ENCODE data around the gene ETV1. TPM values are rescaled to one million over a fixed set of nuclear protein-coding genes. Genes with fewer than 3 reads are reported as not detected.

Gene ETV1
- total RNA-seq, 1 experiment from 2014 or later, result 23.3 TPM

DNA sequence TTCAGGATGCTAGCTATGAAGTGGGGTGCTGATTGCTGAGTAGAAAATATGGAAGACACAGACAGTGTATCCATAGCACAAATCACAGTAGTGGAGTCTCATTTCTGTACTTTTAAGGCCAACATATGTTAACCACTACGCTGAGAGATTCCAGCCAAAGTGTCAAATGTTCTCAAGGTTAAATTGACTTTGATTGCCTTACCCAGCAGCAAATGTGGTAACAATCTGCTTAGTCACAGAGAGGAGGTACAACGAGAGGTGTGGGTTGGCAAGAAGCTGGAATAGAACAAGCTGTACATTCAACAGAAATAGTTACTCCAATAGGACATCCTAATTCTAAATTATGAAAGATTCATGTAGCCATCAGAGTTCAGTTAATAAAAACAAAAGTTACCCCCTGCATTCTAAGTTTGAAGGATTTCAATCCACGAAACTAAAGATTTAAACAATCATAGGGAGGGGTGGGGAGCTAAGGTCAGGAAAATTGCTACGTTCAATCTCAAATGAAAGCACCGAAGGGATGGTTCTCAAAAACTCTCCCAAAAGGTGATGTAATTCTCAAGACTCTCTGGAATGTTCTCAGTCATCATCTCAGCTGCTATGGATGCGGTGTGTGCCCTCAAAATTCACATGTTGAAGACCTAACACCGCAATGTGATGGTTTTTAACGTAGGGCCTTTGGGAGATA, 137.0 kb downstream of the ETV1 start:
- RAD21 ChIA-PET (ENCODE audit: low non-redundant PET in 1 of 2, low total read pairs in 2 of 2, uncharacterized antibody in 2 of 2, unreplicated experiment in 2 of 2), result no interaction called here
- intact Hi-C loops (cut with micrococcal nuclease), result no loop called here
- CTCF ChIA-PET, result no interaction called here
- TF ChIP-seq, protein P1, sequence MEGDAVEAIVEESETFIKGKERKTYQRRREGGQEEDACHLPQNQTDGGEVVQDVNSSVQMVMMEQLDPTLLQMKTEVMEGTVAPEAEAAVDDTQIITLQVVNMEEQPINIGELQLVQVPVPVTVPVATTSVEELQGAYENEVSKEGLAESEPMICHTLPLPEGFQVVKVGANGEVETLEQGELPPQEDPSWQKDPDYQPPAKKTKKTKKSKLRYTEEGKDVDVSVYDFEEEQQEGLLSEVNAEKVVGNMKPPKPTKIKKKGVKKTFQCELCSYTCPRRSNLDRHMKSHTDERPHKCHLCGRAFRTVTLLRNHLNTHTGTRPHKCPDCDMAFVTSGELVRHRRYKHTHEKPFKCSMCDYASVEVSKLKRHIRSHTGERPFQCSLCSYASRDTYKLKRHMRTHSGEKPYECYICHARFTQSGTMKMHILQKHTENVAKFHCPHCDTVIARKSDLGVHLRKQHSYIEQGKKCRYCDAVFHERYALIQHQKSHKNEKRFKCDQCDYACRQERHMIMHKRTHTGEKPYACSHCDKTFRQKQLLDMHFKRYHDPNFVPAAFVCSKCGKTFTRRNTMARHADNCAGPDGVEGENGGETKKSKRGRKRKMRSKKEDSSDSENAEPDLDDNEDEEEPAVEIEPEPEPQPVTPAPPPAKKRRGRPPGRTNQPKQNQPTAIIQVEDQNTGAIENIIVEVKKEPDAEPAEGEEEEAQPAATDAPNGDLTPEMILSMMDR (IDR thresholded peaks at IDR 0.05 in 2 of 3, conservative IDR thresholded peaks at IDR 0.05 in 1 of 3; ENCODE audit: borderline replicate concordance in 1 of 3, insufficient read depth in 1 of 3, low read depth in 2 of 3, low read length in 2 of 3), result no peak
- TF ChIP-seq, protein P2, sequence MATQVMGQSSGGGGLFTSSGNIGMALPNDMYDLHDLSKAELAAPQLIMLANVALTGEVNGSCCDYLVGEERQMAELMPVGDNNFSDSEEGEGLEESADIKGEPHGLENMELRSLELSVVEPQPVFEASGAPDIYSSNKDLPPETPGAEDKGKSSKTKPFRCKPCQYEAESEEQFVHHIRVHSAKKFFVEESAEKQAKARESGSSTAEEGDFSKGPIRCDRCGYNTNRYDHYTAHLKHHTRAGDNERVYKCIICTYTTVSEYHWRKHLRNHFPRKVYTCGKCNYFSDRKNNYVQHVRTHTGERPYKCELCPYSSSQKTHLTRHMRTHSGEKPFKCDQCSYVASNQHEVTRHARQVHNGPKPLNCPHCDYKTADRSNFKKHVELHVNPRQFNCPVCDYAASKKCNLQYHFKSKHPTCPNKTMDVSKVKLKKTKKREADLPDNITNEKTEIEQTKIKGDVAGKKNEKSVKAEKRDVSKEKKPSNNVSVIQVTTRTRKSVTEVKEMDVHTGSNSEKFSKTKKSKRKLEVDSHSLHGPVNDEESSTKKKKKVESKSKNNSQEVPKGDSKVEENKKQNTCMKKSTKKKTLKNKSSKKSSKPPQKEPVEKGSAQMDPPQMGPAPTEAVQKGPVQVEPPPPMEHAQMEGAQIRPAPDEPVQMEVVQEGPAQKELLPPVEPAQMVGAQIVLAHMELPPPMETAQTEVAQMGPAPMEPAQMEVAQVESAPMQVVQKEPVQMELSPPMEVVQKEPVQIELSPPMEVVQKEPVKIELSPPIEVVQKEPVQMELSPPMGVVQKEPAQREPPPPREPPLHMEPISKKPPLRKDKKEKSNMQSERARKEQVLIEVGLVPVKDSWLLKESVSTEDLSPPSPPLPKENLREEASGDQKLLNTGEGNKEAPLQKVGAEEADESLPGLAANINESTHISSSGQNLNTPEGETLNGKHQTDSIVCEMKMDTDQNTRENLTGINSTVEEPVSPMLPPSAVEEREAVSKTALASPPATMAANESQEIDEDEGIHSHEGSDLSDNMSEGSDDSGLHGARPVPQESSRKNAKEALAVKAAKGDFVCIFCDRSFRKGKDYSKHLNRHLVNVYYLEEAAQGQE (IDR thresholded peaks at IDR 0.05; ENCODE audit: low read depth), result no peak
- TF ChIP-seq ZFX (IDR thresholded peaks at IDR 0.05) (no peak), POLR2A (IDR thresholded peaks at IDR 0.05; ENCODE audit: borderline replicate concordance, extremely low read depth, insufficient read depth, insufficient read length) (no peak), SIN3A (IDR thresholded peaks at IDR 0.05; ENCODE audit: low read depth) (no peak), ELF1 (IDR thresholded peaks at IDR 0.05; ENCODE audit: borderline replicate concordance, low read depth) (no peak), EZH2 (IDR thresholded peaks at IDR 0.05) (no peak), EGR1 (IDR thresholded peaks at IDR 0.05; ENCODE audit: low read depth) (no peak), SRF (IDR thresholded peaks at IDR 0.05; ENCODE audit: low read depth) (no peak), TCF7L2 (IDR thresholded peaks at IDR 0.05; ENCODE audit: borderline replicate concordance, extremely low read depth, insufficient read depth, insufficient read length) (no peak), RAD21 (IDR thresholded peaks at IDR 0.05; ENCODE audit: low read depth) (no peak), JUND (IDR thresholded peaks at IDR 0.05) (no peak), ZNF274 (IDR thresholded peaks at IDR 0.05; ENCODE audit: low read depth, low read length) (no peak), CBX3 (IDR thresholded peaks at IDR 0.05; ENCODE audit: low read depth) (no peak), YY1 (IDR thresholded peaks at IDR 0.05; ENCODE audit: extremely low read depth, insufficient replicate concordance, low read depth, low read length) (no peak), POLR2AphosphoS5 (IDR thresholded peaks at IDR 0.05; ENCODE audit: low read depth, low read length) (no peak), SP1 (IDR thresholded peaks at IDR 0.05; ENCODE audit: low read depth) (no peak)
- TF ChIP-seq, protein P3, sequence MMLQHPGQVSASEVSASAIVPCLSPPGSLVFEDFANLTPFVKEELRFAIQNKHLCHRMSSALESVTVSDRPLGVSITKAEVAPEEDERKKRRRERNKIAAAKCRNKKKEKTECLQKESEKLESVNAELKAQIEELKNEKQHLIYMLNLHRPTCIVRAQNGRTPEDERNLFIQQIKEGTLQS (IDR thresholded peaks at IDR 0.05), result no peak
- TF ChIP-seq, protein P4, sequence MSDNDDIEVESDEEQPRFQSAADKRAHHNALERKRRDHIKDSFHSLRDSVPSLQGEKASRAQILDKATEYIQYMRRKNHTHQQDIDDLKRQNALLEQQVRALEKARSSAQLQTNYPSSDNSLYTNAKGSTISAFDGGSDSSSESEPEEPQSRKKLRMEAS (IDR thresholded peaks at IDR 0.05), result no peak
- ATAC-seq, result no peak
- POLR2A ChIA-PET, result no interaction called here
- Histone ChIP-seq H4K20me1 (ENCODE audit: insufficient read depth) (no peaks in the 10 kb centered on the region), H3K36me3 (ENCODE audit: control insufficient read depth in 1 of 2, insufficient read depth in 2 of 2, low read length in 2 of 2) (no peaks in the 10 kb centered on the region), H3K79me2 (ENCODE audit: insufficient read depth, low read length) (no peaks in the 10 kb centered on the region), H3K27ac (ENCODE audit: low read depth, low read length) (no peak overlapping the region), H3K4me3 (replicated peaks in 1 of 2; ENCODE audit: low read depth in 1 of 2, low read length in 2 of 2) (no peak overlapping the region), H3K9me2 (ENCODE audit: insufficient read depth) (no peaks in the 10 kb centered on the region), H2AFZ (ENCODE audit: low read depth, low read length, poor library complexity, severe bottlenecking) (no peak overlapping the region), H3K4me2 (ENCODE audit: low read length) (no peak overlapping the region), H3K9me3 (ENCODE audit: control insufficient read depth in 1 of 2, insufficient read depth in 1 of 2, low read depth in 1 of 2, low read length in 2 of 2) (no peaks in the 10 kb centered on the region), H3K27me3 (ENCODE audit: insufficient read depth, low read length) (no peaks in the 10 kb centered on the region), H3K4me1 (ENCODE audit: control insufficient read depth in 1 of 2, insufficient read depth in 2 of 2, low read length in 2 of 2) (peaks cover 11 to 16% of the 10 kb centered on the region in 2 experiments; a peak in 3 of 4 replicates), H3K9ac (ENCODE audit: low read length) (no peak overlapping the region)
- no TSS peak for BruUV-seq (replicated peaks)
- no peak for DNase-seq (ENCODE audit: low read depth, low spot score)
